ENCODE measurements around the gene WDR33.

DNA sequence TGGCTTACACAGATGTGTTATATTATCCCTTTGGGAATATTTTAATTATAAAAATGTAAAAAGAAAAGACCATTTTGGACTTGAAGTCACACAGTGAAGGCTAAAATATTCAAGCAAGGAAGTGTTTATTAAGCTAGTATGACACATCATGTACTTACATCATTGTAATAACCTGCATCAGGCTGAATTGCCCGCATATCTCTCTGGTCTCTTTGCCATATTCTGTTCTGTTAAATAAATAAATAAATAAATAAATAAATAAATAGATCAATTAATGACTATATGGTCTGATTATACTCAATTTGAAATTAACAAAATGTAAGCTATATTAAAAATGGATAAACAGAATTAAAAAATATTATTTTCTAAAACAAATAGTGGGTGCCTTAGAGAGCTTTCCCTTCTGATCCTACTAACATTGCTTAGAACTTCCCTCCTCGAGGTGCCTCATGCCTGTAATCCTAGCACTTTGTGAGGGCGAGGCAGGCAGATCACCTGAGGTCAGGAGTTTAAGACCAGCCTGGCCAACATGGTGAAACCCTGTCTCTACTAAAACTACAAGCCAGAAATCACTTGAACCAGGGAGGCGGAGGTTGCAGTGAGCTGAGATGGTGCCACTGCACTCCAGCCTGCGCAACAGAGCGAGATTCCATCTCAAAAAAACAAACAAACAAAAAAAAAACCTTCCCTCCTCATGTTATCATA is 42.0 kb downstream of the WDR33 start:
- TF ChIP-seq GATA2 (IDR thresholded peaks at IDR 0.05; ENCODE audit: low read depth, low read length) (no peak), GATA3 (IDR thresholded peaks at IDR 0.05; ENCODE audit: low read depth, low read length) (no peak)

All from SH-SY5Y (cell line).